NCI-H2196 treated with DMSO at 0.1 percent for 48 hours (cell line): ENCODE results near the gene VRK1.

Experiments
- DNase-seq: peaks from one replicate; lab custom pipeline; 2025; ENCODE audit not compliant: unreplicated experiment; lab: John Stamatoyannopoulos, UW

VRK1 gene

DNA sequence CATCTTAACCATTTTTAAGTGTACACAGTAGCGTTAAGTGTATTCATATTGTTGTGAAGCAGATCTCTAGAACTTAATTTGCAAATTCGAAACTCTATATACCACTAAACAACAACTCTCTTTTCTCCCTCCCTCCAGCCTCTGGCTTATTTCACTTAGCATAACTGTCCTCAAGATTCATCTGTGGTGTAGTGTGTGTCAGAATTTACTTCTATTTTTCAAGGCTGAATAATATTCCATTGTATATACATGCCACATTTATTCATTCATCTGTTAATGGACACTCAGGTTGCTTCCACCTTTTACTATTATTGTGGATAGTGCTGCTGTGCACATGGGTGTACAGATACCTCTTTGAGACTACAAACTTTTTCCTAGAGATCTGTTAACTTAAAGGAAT, 26.5 kb downstream of the VRK1 start:
- DNase-seq: no peak

DNA sequence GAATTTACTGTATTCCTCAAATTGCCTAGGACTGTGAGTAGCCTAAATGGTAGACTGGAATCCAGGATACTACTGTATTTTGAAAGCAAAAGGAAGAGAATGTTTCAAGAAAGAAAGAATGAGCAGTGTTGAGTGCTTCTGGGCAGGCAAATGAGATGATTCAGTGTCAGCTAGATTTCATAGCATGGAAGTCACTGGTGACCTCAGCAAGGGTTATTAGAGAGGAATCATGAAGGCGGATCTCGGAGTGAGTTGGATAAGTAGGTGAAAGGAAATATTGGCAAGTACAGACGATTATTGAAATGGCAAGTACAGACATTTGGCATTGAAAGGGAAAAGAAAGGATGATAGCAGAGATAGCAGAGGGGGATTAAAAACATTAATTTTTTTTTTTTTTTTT, 27.1 kb downstream of the VRK1 start:
- DNase-seq: no peak

DNA sequence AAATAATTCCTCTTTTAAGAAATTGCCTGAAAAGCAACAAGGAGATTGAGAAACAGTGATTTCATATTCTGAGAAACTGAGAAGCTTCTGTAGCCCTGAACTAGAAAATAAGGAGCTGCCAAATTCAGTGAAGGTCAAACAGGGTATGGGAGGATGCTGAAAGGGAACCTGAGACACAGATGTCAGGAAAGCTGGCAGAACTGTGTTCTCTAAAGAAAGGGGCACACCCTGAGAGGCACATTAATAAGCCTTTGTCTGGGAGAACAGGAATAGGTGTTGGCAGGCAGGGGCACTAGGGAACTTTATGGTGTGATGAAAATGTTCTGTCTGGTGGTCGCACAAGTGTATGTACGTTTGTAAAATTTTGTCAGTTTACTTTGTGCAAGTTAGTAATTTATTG, 29.6 kb downstream of the VRK1 start:
- no peak for DNase-seq

DNA sequence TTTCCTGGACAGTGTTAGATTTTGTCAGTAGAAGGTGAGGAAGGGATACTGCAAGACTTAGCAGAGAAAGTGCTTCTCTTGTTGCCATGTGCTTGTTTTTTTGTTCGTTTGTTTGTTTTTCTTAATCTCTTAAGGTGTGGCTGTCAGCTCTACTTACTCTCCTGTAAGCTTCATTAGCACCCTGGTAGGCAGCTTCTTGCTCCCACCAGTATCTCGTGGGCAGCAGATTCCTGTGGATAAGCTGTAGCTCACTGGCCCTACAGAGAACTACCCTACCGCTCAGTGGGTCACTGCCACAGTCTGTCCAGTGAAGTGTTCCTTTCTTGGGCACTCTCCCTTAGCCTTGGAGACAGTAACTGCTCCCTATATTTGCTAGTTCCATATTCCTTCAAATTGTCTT, 30.1 kb downstream of the VRK1 start:
- DNase-seq: no peak

DNA sequence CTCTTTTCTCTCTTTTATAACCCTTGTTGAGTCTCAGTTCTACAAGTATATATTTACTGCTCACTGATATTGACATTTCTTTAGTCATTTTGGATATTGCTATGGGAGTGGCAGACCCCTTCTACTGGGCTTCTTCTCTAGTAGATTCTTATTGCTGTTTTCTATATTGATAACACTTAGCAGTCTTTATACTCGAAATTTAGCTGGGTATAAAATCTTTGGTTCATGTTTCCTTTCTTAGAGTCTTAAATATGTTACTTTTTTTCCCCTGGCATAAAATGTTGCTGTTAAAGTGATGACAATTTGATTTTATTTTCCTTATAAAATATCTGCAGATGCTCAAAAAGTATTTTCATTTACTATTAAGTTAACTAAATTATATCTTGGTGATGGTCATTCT, 32.6 kb downstream of the VRK1 start:
- no peak for DNase-seq

DNA sequence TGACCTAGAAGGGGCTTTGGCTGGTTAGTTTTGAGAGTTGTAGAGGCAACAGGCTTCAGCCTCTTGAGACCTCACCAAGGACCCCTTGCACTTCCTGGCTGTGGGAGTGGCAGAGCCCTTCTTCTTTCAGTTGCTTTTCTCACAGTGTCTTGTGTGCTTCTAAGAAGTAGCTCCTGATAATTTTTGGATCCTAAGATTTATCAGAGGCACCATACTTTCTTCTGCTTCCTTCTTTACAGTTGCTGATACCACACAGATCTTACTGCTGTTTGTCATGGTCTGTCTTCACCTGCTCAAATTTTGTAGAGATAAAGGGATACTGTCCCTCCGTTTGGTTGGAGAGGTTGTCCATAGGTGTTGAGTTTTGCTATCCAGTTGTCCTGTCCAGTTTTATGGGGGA, 33.8 kb downstream of the VRK1 start:
- DNase-seq: no peak

DNA sequence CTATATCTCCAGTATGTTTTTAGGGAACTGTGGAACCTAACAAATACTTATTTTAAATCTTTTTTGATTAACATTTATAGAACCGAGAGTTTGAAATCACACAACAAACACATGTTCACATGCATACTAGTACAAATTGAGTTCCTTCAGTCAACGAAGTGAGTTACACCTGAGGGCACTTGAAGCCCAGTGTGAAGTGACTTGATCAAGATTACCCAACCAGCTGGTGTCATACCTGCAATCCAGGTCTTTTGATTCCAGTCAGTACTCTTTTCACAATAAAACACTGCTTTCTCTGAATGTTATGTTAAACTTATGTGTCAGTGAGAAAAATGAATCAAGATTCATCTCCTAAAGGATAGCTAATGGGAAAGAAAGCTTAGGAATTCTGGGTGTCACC, 35.2 kb downstream of the VRK1 start:
- no peak for DNase-seq

DNA sequence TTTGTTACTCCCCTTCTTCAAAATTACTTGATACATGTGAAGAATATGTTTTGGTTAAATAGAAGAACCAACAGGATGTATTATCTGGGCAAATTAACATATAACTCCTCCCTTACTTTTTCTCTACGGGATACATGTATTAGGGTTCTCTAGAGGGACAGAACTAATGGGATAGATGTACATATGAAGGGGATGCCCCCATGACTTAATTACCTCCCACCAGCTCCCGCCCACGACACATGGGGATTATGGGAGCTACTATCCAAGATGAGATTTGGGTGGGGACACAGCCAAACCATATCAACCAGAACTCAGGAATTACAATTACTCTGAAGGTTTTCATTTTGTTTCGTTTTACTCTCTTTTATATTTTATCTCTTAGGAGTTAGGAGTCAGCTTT, 41.3 kb downstream of the VRK1 start:
- no peak for DNase-seq

DNA sequence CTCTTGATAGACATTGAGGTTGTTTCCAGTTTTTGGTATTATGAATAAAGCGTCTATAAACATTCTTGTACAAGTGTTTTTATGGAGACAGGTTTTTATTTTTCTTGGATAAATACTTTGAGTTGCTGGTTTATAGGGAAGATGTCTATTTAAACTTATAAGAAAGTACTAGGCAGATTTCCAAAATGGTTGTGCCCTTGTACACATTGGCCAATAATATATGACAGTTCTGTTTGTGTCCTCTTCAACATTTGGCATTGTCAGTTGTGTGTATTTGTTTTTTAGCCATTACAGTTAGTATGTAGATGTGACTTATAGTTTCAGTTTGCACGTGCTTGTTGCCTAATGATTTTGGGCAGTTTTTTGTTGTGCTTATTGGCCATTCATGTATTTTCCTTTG, 42.1 kb downstream of the VRK1 start:
- no peak for DNase-seq

DNA sequence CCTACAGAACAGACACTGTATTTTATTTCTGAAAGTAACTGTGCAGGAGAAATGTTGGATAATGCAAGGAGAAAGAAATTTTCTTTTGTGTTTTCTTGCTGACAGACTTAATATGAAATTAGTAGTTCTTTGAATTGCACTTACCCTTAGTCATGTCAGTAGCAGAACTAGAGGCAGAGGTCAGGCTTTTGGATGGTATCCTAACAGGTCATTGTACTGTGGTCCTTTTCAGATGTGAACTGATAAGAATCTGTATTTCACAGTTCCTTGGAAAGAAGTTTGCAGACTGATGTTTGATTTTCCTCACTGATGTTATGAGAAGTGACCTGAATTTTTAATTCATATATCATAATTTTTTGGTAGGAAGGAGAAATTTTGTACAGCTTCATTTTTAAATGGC, 46.0 kb downstream of the VRK1 start:
- no peak for DNase-seq

DNA sequence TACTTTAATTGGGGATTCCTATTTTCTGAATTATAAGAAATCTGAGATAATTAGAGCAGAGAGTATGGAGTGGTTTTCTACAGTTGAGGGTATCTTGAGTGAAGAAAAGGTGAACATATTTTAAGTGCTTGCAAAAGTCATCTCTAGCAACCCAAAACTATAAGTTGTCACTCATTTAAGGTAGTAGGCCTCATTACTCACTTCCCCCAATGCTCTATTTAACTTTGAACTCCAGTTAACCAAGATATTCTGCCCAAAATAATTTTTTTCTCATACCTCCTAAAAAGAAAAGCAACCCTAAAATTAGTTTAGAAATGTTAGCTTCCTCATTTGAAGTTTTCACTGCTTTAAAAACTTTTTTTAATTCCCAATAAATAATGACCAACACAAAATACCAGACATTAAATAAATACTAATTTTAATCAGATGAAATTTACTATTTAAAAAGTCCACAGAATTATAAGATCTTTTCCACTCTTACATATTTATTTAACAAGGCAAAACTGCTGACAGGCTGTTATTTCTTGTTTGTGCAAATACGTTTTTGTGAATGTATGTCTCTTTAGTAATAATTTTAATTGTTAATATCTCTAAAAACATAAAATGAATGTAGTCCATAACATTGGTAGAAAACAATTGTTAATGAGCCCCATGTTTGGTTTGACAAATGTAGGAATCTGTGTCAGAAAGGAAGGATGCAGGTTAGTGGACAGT, 47.8 kb downstream of the VRK1 start:
- no peak for DNase-seq

DNA sequence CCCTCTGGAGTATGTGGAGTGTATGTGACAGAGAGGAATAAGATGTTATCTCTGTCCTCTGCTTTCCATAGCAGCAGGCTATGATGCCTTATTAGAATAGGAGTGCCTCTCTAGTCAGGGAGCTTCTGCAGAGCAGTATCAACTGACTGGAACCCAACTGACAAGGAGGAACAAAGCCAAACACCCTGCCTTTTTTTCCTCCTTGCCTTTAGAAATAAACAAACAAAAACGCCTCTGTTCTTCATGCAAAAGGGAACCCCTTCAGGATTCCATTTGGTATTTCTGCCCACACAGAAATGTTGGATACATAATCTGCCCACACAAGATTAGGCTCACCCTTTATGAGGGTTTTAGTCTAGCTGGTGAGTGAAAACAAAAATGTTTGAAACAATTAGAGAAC, 50.3 kb downstream of the VRK1 start:
- DNase-seq: no peak

DNA sequence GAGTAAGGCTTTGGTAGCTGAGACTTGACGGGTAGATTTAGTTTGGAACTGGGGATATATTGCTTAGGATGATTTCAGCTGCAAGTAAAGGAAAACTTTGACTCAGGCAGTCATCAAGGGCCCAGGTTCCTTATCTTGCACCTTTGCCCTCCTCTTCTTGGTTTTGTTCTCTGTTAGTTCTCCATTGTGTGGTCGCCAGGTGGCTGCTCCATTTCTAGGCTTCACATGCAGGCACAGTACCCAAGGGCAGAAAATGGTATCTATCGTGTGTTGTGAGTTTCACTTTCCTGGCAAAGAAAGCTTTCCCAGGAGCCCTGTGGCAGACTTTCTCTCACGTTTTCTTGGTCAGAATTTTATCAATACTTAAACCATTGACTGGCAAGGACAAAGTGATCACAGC, 50.8 kb downstream of the VRK1 start:
- DNase-seq: no peak

DNA sequence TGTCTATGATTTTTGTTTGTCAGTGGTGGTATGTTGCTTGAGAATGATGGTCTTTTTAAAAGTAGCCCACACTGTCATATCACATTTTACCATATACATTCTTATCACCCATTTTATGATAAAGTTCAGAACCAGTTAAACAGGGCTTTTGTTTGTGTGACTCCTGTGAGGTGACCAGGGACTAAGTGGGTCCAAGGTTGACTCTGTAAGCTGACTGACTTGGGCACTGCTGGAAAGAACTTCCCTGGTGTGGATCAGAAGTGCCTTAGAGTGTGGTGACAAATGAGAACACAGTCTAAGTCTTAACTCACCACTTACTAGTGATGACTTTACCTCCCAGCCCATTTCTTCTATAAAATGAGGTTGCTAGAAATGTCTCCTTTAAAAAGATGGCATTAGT, 52.6 kb downstream of the VRK1 start:
- DNase-seq: no peak

DNA sequence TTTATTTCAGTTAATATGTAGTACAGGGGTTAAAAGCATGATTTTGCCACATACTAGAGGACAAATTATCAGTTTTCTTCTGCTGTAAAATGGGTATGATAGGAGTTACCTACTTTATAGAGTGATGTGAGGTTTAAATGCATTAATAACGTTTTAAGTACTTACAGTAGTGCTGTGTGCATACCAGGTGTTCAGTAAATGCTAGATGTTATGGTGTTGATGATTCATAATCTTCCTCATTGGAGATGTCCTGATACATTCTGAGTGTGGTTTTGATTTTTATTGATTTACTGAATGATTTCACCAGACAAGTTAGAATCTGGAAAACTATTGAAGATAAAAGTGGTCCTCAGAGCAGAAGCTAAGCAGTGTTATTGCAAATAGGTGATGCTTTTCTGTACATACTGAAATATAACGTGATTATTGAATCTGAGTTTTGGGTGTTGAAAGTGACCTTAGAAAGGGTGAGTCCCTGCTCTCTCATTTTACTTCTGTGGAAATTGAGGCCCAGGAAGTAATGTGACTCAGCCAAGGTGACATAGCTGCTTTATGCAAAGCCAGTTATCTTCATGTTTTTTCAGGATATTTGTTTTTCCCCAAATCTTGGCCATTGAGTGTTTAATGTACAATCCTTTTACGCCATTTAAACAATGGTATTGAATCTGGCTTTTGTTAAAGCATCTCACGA, 54.7 kb downstream of the VRK1 start:
- DNase-seq: no peak

DNA sequence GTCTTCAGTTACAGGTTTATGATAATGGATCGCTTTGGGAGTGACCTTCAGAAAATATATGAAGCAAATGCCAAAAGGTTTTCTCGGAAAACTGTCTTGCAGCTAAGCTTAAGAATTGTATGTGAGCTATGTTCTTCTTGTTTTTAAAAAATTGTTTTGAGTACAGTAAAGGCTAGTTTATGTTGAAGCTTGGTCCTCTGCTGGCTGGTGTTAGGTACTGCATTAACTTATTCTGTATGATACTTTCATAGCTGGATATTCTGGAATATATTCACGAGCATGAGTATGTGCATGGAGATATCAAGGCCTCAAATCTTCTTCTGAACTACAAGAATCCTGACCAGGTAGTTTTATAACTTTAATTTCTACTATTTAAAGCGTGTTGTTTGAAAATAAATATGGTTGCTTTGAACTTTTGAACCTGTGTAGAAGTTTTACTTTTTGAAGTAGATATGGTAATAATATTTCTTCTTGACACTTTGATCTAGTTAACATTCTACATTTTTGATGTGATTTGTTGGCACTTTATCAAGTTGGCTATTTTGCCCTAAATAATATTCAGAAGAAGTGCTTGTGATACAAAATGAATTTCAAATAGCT, 55.7 kb downstream of the VRK1 start:
- no peak for DNase-seq

DNA sequence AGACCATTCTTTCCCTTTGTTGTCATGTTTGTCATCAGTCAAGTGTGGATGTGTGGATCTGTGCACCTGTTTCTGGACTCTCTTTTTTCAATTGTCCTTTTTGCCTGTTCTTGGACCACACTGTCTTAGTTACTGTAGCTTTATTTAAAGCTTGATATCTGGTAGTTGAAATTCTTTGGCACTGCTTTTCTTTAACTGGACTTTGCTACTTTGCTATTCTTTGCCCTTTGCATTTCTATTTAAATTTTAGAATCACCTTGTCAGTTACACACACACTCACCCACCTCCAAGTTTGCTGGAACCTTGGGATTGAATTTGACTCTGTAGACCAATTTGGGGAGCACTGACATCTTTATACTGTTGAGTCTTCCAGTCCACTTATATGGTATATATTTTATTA, 61.5 kb downstream of the VRK1 start:
- no peak for DNase-seq

DNA sequence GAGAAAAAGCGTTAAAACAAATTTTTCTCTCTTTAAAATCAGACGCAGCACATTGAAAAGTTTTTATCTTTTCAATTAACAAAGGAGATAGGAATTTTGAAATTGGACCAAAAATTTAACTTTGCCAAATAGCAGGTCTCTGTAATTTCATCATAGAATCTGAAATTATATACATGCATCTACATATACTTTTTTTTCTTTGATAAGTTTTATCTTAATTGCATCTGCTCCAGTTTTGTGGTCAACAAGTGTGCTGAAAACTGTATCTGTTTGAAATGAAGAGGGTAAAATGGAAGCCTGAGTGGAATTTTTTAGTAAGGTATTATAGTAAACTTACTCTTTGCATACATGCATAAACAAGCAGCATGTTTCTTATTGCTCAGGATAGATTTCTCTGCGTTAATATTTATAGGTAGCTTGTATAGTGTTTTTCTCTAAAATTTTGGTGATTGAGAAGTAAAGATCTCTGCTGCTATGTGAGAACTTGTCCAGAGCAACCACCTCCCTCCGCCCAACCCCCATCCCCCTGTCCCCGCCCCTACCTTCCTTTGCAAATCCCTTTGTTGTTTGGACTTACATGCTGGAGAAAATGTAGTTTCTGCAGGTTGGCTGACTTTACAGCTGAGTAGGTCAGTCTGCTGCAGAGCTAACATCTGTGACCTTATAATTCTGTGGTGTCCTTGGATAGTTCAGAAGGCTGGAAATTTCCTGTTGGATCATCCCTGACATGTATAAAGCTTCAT, 64.6 kb downstream of the VRK1 start:
- DNase-seq: no peak

DNA sequence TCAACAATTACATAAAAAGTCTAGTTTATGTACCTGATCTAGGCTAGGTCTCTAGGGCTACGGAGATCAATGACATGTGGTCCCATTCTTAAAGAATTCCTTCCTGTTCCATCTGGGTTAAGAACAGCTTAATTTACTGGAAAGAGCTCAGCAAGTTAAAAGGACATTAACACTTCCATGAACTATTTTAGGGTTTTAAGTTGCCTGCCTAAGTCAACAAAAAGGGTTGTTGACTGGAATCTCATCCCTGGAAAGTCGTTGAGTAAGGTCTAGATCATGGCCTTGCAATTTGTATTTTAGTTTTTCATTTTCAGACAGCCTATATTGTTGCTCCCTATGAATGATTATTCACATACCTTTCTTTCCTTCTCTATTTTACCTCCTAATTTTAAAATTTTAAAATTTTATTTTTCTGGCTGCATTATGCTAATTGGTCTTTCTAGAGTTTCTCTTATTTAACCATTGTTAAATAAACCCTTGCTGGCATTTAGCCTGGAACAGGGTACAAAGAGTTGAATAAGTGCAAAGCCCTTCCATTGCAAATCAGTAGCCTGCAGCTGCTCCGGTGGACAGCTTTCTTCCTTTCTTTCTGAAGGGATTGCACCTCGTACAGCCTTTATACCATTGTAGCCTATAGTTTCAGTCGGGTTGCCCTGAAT, 66.3 kb downstream of the VRK1 start:
- no peak for DNase-seq

DNA sequence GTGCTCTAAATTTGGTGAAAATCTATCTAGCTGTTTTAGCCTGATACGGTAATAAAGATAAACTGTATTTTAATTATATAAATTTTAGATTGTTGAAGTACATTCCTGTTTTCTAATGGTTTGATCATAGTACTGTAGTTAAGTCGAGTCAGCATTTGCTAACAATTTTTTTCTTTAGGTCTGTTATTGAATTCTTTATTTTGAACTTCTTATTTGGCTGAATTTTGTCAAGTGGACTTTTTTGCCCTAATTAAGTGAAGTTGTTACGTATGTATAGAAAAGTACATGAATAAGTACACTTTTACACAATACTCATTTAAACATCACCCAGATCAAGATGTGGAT, 66.8 kb downstream of the VRK1 start:
- DNase-seq: no peak

DNA sequence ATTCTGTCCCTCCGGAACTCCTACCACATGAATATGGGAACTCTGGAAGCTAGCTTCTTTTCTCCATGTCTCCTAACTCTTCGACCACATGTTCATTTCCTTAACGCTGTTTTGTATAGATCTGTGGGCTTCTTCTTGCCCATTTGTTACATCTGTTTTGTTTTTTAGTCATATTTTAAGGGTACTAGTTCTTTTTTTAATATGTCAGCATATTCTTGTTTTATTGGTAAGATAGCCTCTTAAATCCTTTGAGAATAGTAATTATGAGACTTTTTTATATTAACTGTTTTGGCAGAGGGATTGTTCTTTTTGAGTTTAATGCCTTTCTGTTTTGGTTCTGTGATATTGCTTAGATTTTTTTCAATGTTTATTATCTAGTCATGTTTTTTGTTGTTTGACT, 70.5 kb downstream of the VRK1 start:
- no peak for DNase-seq

DNA sequence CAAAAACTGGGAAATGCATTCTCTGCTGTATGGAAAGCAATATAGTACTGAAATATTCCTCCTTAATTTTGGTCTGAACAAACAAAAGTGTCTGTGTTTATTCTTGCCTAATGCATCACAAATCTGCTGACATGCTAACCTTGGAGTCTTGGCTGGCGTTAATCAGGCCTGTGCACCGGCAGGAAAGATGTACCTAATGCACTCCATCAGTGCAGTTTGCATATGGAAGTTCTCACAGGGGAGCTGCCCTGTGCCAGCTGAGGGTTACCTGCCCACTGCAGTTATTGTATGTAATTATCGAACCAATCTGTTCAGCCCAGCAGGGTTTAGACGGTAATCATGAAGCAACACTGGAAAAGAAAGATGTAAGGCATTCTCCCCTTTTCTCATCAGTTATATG, 76.9 kb downstream of the VRK1 start:
- DNase-seq: no peak
